Naive thymus-derived CD8-positive, alpha-beta T cell (primary cell): ENCODE results near the gene PRSS50. TPM values are rescaled to one million over a fixed set of nuclear protein-coding genes. Genes with fewer than 3 reads are reported as not detected.
"Not testable (repeated sequence)": the region's sequence is repeated elsewhere in the genome, so short reads cannot be mapped to it uniquely, and the experiment has no call there.

ENCODE experiments used
- ATAC-seq, 2 donors: fragments of 150-1000 bp; cut with Tn5 transposase in 1 of 2; sonication (Bioruptor Pico), chemical (Tn5 transposase) in 1 of 2; 1 replicate in 1 of 2; 2 replicates in 1 of 2; pipeline ENCODE4 v1.10.0; 2021; ENCODE audit warnings: mild to moderate bottlenecking in 2 of 2, moderate library complexity in 2 of 2
- POLR2A ChIA-PET: fragments of 350-600 bp; sonication (Branson Sonifier 250); formaldehyde crosslinking; loops from one replicate; lab custom pipeline; 2021; ENCODE audit warnings: antibody characterized with exemption; lab: Charles Lee
- DNase-seq, 10 donors: peaks; one replicate each; pipeline versions ENCODE4 v3.0.0 to v3.0.0-alpha.2; 2020 to 2022
- H3K27ac Mint-ChIP-seq, 10 donors: one replicate each; pipeline ENCODE4 v1.8.0; 2020 to 2022; ENCODE audit warnings: mild to moderate bottlenecking in 10 of 10, mixed read lengths in 10 of 10, moderate library complexity in 4 of 10, inconsistent platforms in 1 of 10
- H3K27me3 Mint-ChIP-seq, 5 donors: one replicate each; pipeline ENCODE4 v1.8.0; 2021 to 2022; ENCODE audit warnings: mixed read lengths in 5 of 5
- H3K36me3 Mint-ChIP-seq, 3 donors: one replicate each; pipeline ENCODE4 v1.8.0; 2020 to 2022; ENCODE audit warnings: mixed read lengths in 3 of 3, mild to moderate bottlenecking in 2 of 3, inconsistent platforms in 1 of 3
- H3K4me1 Mint-ChIP-seq, 4 donors: one replicate each; pipeline ENCODE4 v1.8.0; 2021 to 2022; ENCODE audit warnings: mixed read lengths in 4 of 4
- H3K4me3 Mint-ChIP-seq, 10 donors: one replicate each; pipeline ENCODE4 v1.8.0; 2020 to 2022; ENCODE audit warnings: mild to moderate bottlenecking in 10 of 10, mixed read lengths in 10 of 10, moderate library complexity in 6 of 10, inconsistent platforms in 1 of 10
- H3K9me3 Mint-ChIP-seq, 9 donors: one replicate each; pipeline ENCODE4 v1.8.0; 2020 to 2022; ENCODE audit warnings: mixed read lengths in 9 of 9, mild to moderate bottlenecking in 3 of 9, inconsistent platforms in 1 of 9, moderate library complexity in 1 of 9
- polyA plus RNA-seq, 3 donors: library from polyadenylated mRNA; unstranded; fragments of 300-500 nt; fragmentation: Illumina TruSeq; gene quantifications; one replicate each; pipeline ENCODE4 v1.2.3, GENCODE V29; 2021
- total RNA-seq, 8 experiments: library from RNA in 2 of 8; stranded (reverse) in 2 of 8; gene quantifications; one replicate each; pipeline ENCODE4 v1.2.3 and lab custom pipeline; 2021 to 2026

PRSS50 gene, protein sequence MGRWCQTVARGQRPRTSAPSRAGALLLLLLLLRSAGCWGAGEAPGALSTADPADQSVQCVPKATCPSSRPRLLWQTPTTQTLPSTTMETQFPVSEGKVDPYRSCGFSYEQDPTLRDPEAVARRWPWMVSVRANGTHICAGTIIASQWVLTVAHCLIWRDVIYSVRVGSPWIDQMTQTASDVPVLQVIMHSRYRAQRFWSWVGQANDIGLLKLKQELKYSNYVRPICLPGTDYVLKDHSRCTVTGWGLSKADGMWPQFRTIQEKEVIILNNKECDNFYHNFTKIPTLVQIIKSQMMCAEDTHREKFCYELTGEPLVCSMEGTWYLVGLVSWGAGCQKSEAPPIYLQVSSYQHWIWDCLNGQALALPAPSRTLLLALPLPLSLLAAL
- total RNA-seq (not detected), polyA plus RNA-seq (under 1 TPM in 1 of 3 donors, not detected in 2; 0.05 TPM), total RNA-seq (lab: John Stamatoyannopoulos, UW) (0 reads per million in 6 experiments)

GRCh38 chr3:46717447-46718231 is at the start of gene PRSS50:
TSS of gene PRSS50 (minus strand) at chr3:46717869. CDS start at chr3:46717824, 45 bp downstream.
- peak within 1 kb of the TSS in 2 of 10 donors; percentile 49 to 52 for H3K27ac Mint-ChIP-seq
- DNase-seq (peak in 3 of 10 donors; percentile 16 to 36 (median 20)), ATAC-seq (peak in 1 of 2 donors; percentile 68)
- POLR2A ChIA-PET, result no interaction called here
- peaks cover 11 to 30% (median 20%) of the 10 kb centered on the region in 5 donors for H3K27me3 Mint-ChIP-seq
- H3K9me3 Mint-ChIP-seq, result peaks cover 0 to 4% (median 0%) of the 10 kb centered on the region in 9 donors
- no peaks in the 10 kb centered on the region for H3K36me3 Mint-ChIP-seq
- H3K4me1 Mint-ChIP-seq, result peaks cover 0 to 7% (median 0%) of the 10 kb centered on the region in 4 donors
- H3K4me3 Mint-ChIP-seq, result no peak within 1 kb of the TSS

- peaks cover 20 to 76% (median 42%) of the 10 kb centered on the region in 9 donors for H3K9me3 Mint-ChIP-seq
- H3K27ac Mint-ChIP-seq, result no peak overlapping the region
- H3K4me1 Mint-ChIP-seq, result no peaks in the 10 kb centered on the region
- H3K36me3 Mint-ChIP-seq, result peaks cover 0 to 45% (median 21%) of the 10 kb centered on the region in 3 donors
- H3K27me3 Mint-ChIP-seq, result peaks cover 2 to 25% (median 9%) of the 10 kb centered on the region in 5 donors
- no peak for DNase-seq
- ATAC-seq, result no peak
- H3K4me3 Mint-ChIP-seq, result no peak overlapping the region
- POLR2A ChIA-PET, result no interaction called here
These were observed 46.5 kb upstream of the PRSS50 start for GRCh38 chr3:46764206-46764605.

DNA sequence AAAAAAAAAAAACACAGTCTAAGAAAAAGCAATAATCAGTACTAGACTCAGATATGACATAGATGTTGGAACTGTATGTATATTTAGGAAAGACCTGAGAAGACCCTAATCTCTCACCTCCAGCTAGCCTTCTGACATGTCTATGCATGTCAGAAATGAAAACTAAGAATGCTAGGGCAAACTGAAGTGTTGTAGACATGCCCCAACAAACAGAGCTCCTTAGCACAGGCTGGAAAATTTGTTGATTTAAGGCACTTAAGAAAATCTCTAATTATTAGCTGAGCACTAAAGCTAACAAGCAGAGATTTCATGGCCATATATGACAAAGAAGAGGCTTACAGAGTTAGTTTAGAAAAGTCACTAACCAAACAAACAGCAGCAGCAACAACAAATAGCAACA is 45.5 kb upstream of the PRSS50 start:
- Mint-ChIP-seq H3K36me3 (peaks cover 0 to 42% (median 21%) of the 10 kb centered on the region in 3 donors), H3K4me3 (no peak overlapping the region), H3K27me3 (peaks cover 2 to 25% (median 10%) of the 10 kb centered on the region in 5 donors), H3K4me1 (no peaks in the 10 kb centered on the region), H3K9me3 (peaks cover 20 to 68% (median 42%) of the 10 kb centered on the region in 9 donors), H3K27ac (no peak overlapping the region)
- POLR2A ChIA-PET, result no interaction called here
- ATAC-seq (no peak), DNase-seq (no peak)

GRCh38 chr3:46759239-46760167 is 41.8 kb upstream of the PRSS50 start:
- no peak for ATAC-seq
- Mint-ChIP-seq H3K4me3 (no peak overlapping the region), H3K27me3 (peaks cover 2 to 25% (median 10%) of the 10 kb centered on the region in 5 donors), H3K9me3 (peaks cover 12 to 35% (median 27%) of the 10 kb centered on the region in 9 donors), H3K4me1 (no peaks in the 10 kb centered on the region), H3K36me3 (peaks cover 0 to 26% (median 13%) of the 10 kb centered on the region in 3 donors), H3K27ac (no peak overlapping the region)
- no peak for DNase-seq
- POLR2A ChIA-PET, result no interaction called here

GRCh38 chr3:46756642-46757041 is 39.0 kb upstream of the PRSS50 start:
- POLR2A ChIA-PET, result no interaction called here
- Mint-ChIP-seq H3K27ac (no peak overlapping the region), H3K4me1 (peaks cover 3 to 9% (median 6%) of the 10 kb centered on the region in 4 donors), H3K36me3 (peaks cover 0 to 2% (median 0%) of the 10 kb centered on the region in 3 donors), H3K4me3 (no peak overlapping the region), H3K9me3 (peaks cover 0 to 7% (median under 1%) of the 10 kb centered on the region in 9 donors), H3K27me3 (peaks cover 2 to 7% (median 3%) of the 10 kb centered on the region in 5 donors)
- DNase-seq (no peak), ATAC-seq (no peak)

DNA sequence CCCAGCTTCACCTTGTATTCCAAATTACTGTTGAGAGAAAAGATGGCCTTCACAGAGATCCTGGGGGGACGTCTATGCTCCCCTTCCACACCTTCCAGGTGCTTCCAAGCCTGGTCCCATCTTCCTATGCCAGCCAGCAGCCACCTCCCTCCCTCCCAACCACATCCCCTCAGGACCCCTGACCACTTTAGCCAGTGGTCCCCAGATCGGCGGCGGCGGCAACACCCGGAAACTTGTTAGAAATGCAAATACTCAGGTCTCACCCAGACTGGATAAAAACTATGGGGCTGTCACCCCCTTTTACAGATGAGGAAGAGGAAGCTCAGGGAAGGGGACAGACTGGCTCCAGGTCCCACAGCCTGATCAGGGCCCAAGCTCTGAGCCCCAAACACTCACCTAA is 38.0 kb upstream of the PRSS50 start:
- ATAC-seq (no peak), DNase-seq (no peak)
- H3K36me3 Mint-ChIP-seq, result no peaks in the 10 kb centered on the region
- H3K9me3 Mint-ChIP-seq, result peaks cover 0 to under 1% (median 0%) of the 10 kb centered on the region in 9 donors
- no peak overlapping the region for H3K4me3 Mint-ChIP-seq
- POLR2A ChIA-PET, result no interaction called here
- H3K4me1 Mint-ChIP-seq, result peaks cover 3 to 9% (median 6%) of the 10 kb centered on the region in 4 donors
- no peak overlapping the region for H3K27ac Mint-ChIP-seq
- peaks cover under 1 to 4% (median 2%) of the 10 kb centered on the region in 5 donors for H3K27me3 Mint-ChIP-seq

- H3K36me3 Mint-ChIP-seq, H3K4me1 Mint-ChIP-seq, POLR2A ChIA-PET, H3K4me3 Mint-ChIP-seq, H3K9me3 Mint-ChIP-seq: not testable (repeated sequence)
- H3K27ac Mint-ChIP-seq, result peak overlapping the region in 2 of 10 donors; percentile 48 to 71
- peaks cover 0 to 16% (median 2%) of the 10 kb centered on the region in 5 donors for H3K27me3 Mint-ChIP-seq
- ATAC-seq, result peak; percentile 37 to 79
- DNase-seq, result peak in 4 of 10 donors; percentile 4 to 18 (median 14)
These were observed 35.5 kb upstream of the PRSS50 start for GRCh38 chr3:46753127-46753526.

GRCh38 chr3:46750555-46751038 is 32.9 kb upstream of the PRSS50 start:
- ATAC-seq (no peak), DNase-seq (no peak)
- H3K36me3 Mint-ChIP-seq, result no peaks in the 10 kb centered on the region
- POLR2A ChIA-PET, result no interaction called here
- no peak overlapping the region for H3K4me3 Mint-ChIP-seq
- H3K9me3 Mint-ChIP-seq, result no peaks in the 10 kb centered on the region
- H3K27me3 Mint-ChIP-seq, result peaks cover 0 to 16% (median 2%) of the 10 kb centered on the region in 5 donors
- H3K4me1 Mint-ChIP-seq, result peaks cover 3 to 9% (median 8%) of the 10 kb centered on the region in 4 donors
- H3K27ac Mint-ChIP-seq, result no peak overlapping the region

DNA sequence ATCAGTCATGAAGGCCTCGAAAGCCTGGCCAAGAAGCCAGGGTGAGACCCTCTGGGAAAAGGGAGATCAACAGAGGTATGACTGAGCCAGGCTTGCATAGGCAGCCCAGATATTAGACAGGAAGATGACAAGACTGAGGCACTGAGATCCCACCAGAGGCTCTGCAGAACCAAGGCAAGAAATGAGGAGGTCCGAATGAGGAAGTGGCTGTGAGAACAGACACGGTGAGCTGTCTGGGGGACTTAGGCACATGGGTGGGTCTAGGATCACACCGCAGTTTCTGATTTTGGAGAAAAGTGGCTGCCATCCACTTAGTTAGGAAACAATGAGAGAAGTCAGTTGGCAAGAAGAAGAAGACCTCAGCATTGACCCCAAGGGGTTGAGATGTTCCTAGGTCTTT is 31.5 kb upstream of the PRSS50 start:
- Mint-ChIP-seq H3K4me1 (peaks cover 3 to 9% (median 8%) of the 10 kb centered on the region in 4 donors), H3K27ac (peak overlapping the region in 1 of 10 donors; percentile 15), H3K27me3 (peaks cover 0 to 16% (median 3%) of the 10 kb centered on the region in 5 donors), H3K9me3 (no peaks in the 10 kb centered on the region), H3K4me3 (no peak overlapping the region), H3K36me3 (no peaks in the 10 kb centered on the region)
- POLR2A ChIA-PET, result no interaction called here
- ATAC-seq (no peak), DNase-seq (no peak)

DNA sequence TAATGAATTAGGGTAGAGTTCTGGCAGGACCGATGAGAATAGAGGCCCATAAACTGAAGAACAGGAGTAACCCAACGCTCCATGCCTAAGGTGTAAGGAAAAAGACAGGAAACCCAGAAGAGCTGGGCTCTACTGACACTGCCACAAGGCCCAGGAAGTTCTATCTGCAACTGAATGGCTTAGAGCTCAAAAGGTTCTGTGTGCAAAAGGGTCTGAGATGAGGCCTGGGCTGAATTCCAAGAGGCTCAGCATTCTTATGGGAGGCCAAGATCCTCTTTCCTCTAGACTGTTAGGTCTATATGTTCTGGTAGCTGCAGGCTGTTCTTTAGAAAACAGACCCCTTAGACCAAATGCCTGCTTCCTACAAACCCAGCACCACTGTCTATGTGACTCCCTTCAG is 30.5 kb upstream of the PRSS50 start:
- no peak overlapping the region for H3K27ac Mint-ChIP-seq
- H3K4me1 Mint-ChIP-seq, result peaks cover 0 to 6% (median 4%) of the 10 kb centered on the region in 4 donors
- ATAC-seq, result no peak
- no peaks in the 10 kb centered on the region for H3K36me3 Mint-ChIP-seq
- no peak overlapping the region for H3K4me3 Mint-ChIP-seq
- no peak for DNase-seq
- H3K27me3 Mint-ChIP-seq, result peaks cover 0 to 16% (median 3%) of the 10 kb centered on the region in 5 donors
- POLR2A ChIA-PET, result interaction anchor here (0.6 kb wide), 1 partner anchor 274 kb away, joined by 3 read pairs; no protein-coding TSS in a partner anchor
- H3K9me3 Mint-ChIP-seq, result no peaks in the 10 kb centered on the region

DNA sequence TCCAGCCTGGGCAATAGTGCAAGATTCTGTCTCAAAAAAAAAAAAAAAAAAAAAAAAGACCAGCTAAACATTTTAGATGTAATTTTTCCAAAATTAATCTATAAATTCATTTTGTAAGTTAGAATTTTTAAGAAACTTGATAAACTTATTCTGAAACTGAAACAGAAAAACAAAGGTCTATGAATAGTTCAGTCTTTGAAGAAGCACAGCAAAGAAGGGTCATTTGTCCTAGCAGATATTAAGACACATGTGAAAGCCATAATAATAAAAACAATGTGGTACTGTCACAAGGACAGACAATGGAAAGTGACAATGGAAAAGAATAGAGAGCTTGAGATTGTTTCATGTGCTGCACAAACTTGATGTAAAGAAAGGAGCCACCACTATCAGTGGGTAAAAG is 29.0 kb upstream of the PRSS50 start:
- peaks cover 0 to 16% (median 3%) of the 10 kb centered on the region in 5 donors for H3K27me3 Mint-ChIP-seq
- no peaks in the 10 kb centered on the region for H3K9me3 Mint-ChIP-seq
- POLR2A ChIA-PET, result no interaction called here
- no peak overlapping the region for H3K4me3 Mint-ChIP-seq
- DNase-seq, result no peak
- H3K4me1 Mint-ChIP-seq, result peaks cover 0 to 6% (median 0%) of the 10 kb centered on the region in 4 donors
- no peak for ATAC-seq
- no peaks in the 10 kb centered on the region for H3K36me3 Mint-ChIP-seq
- H3K27ac Mint-ChIP-seq, result no peak overlapping the region
